HCT116 (cell line): ENCODE data around the gene FBXO8. TPM values are rescaled to one million over a fixed set of nuclear protein-coding genes. Genes with fewer than 3 reads are reported as not detected.

ENCODE experiments used
- ATAC-seq: fragments of 200-7000 bp; cut with Tn5 transposase; 2 replicates; pipeline ENCODE4 v1.9.1; 2020; ENCODE audit warnings: mild to moderate bottlenecking, moderate library complexity
- BruUV-seq: library from RNA; stranded (reverse); fragments of 400-500 nt; replicated peaks from 2 replicates; lab custom pipeline; 2021; lab: Mats Ljungman, UMichigan
- CTCF ChIA-PET: fragments of 300-600 bp; sonication (Branson Sonifier 250); formaldehyde crosslinking; loops from one replicate; lab custom pipeline; 2021; ENCODE audit warnings: antibody characterized with exemption; lab: Charles Lee
- POLR2A ChIA-PET: fragments of 300-600, 350-600 bp; sonication (Branson Sonifier 250); formaldehyde crosslinking; loops from one replicate; lab custom pipeline; 2021; ENCODE audit warnings: antibody characterized with exemption; lab: Charles Lee
- RAD21 ChIA-PET, 2 experiments: fragments of 300-600 bp; sonication (Branson Sonifier 250); formaldehyde crosslinking; loops; one replicate each; lab custom pipeline; 2023; ENCODE audit warnings: low total read pairs in 2 of 2; ENCODE audit not compliant: uncharacterized antibody in 2 of 2, unreplicated experiment in 2 of 2, low non-redundant PET in 1 of 2; lab: Charles Lee
- DNase-seq: peaks from one replicate; pipeline ENCODE4 v3.0.0-alpha.2; 2010; ENCODE audit warnings: low read depth, low spot score
- H2AFZ ChIP-seq: fragments of 200-600 bp; shearing (Covaris generic), sonication (generic); 2 replicates; pipeline ENCODE4 v1.6.1; 2017; ENCODE audit warnings: low read depth, mixed run types, mixed read lengths, antibody characterized with exemption, low read length; ENCODE audit not compliant: poor library complexity, severe bottlenecking
- H3K27ac ChIP-seq: 2 replicates; pipeline ENCODE4 v1.5.1; 2012; ENCODE audit warnings: low read depth, low read length
- H3K27me3 ChIP-seq: fragments of 200-600 bp; sonication (generic); 2 replicates; pipeline ENCODE4 v1.6.1; 2016; ENCODE audit warnings: mixed run types, low read length, mixed read lengths; ENCODE audit not compliant: insufficient read depth
- H3K36me3 ChIP-seq, 2 experiments: fragments of 200-500 bp in 1 of 2; fragments of 200-600 bp in 1 of 2; sonication (Bioruptor generic) in 1 of 2; sonication (generic) in 1 of 2; 2 replicates each; pipeline versions ENCODE4 v1.5.1 to v1.6.1; 2014 to 2016; ENCODE audit warnings: low read length in 2 of 2, inconsistent platforms in 1 of 2, mixed read lengths in 1 of 2, mixed run types in 1 of 2; ENCODE audit not compliant: insufficient read depth in 2 of 2, control insufficient read depth in 1 of 2
- H3K4me1 ChIP-seq, 2 experiments: fragments of 200-600 bp in 1 of 2; sonication (generic) in 1 of 2; 2 replicates each; pipeline versions ENCODE4 v1.5.1 to v1.6.1; 2012 to 2017; ENCODE audit warnings: low read length in 2 of 2, inconsistent platforms in 1 of 2, mild to moderate bottlenecking in 1 of 2, mixed read lengths in 1 of 2, mixed run types in 1 of 2, moderate library complexity in 1 of 2; ENCODE audit not compliant: insufficient read depth in 2 of 2, control insufficient read depth in 1 of 2
- H3K4me2 ChIP-seq: fragments of 200-600 bp; sonication (generic); 2 replicates; pipeline ENCODE4 v1.6.1; 2017; ENCODE audit warnings: mixed run types, low read length, mixed read lengths
- H3K4me3 ChIP-seq, 2 experiments: fragments of 200-600 bp in 1 of 2; sonication (generic) in 1 of 2; replicated peaks in 1 of 2; 2 replicates each; pipeline ENCODE4 v1.5.1; 2011 to 2016; ENCODE audit warnings: low read length in 2 of 2, control low read depth in 1 of 2, low read depth in 1 of 2, mild to moderate bottlenecking in 1 of 2, mixed read lengths in 1 of 2, mixed run types in 1 of 2
- H3K79me2 ChIP-seq: fragments of 200-600 bp; sonication (generic); 2 replicates; pipeline ENCODE4 v1.6.1; 2017; ENCODE audit warnings: mild to moderate bottlenecking, mixed run types, low read length, moderate library complexity, mixed read lengths; ENCODE audit not compliant: insufficient read depth
- H3K9ac ChIP-seq: fragments of 200-600 bp; sonication (generic); 2 replicates; pipeline ENCODE4 v1.6.1; 2016; ENCODE audit warnings: low read length, mixed read lengths
- H3K9me2 ChIP-seq: fragments of 200-600 bp; sonication (generic), shearing (Covaris generic); 2 replicates; pipeline ENCODE4 v1.6.1; 2017; ENCODE audit warnings: mixed run types, mild to moderate bottlenecking, moderate library complexity; ENCODE audit not compliant: insufficient read depth
- H3K9me3 ChIP-seq, 2 experiments: fragments of 200-500 bp in 1 of 2; fragments of 200-600 bp in 1 of 2; sonication (Bioruptor generic) in 1 of 2; sonication (generic) in 1 of 2; 2 replicates each; pipeline ENCODE4 v1.6.1; 2014 to 2017; ENCODE audit warnings: low read length in 2 of 2, mixed read lengths in 2 of 2, inconsistent platforms in 1 of 2, low read depth in 1 of 2, mild to moderate bottlenecking in 1 of 2, mixed run types in 1 of 2, moderate library complexity in 1 of 2; ENCODE audit not compliant: control insufficient read depth in 1 of 2, insufficient read depth in 1 of 2
- H4K20me1 ChIP-seq: fragments of 200-600 bp; sonication (generic), shearing (Covaris generic); 2 replicates; pipeline ENCODE4 v1.6.1; 2017; ENCODE audit warnings: mixed run types, mild to moderate bottlenecking, moderate library complexity; ENCODE audit not compliant: insufficient read depth
- EGR1 ChIP-seq: IDR thresholded peaks from 2 replicates; pipeline ENCODE4 v1.6.1; 2012; ENCODE audit warnings: low read depth
- FOSL1 ChIP-seq: IDR thresholded peaks from 2 replicates; pipeline ENCODE4 v1.6.1; 2012; ENCODE audit warnings: low read depth
- JUND ChIP-seq: IDR thresholded peaks from 2 replicates; pipeline ENCODE4 v1.6.1; 2012
- TCF7L2 ChIP-seq: IDR thresholded peaks from 2 replicates; pipeline ENCODE4 v1.7.0; 2011; ENCODE audit warnings: borderline replicate concordance, inconsistent platforms; ENCODE audit not compliant: insufficient read depth, insufficient read length; ENCODE audit errors: extremely low read depth
- YY1 ChIP-seq: IDR thresholded peaks from 2 replicates; pipeline ENCODE4 v1.6.1; 2011; ENCODE audit warnings: low read length, low read depth, moderate library complexity, mild to moderate bottlenecking; ENCODE audit not compliant: insufficient replicate concordance; ENCODE audit errors: extremely low read depth
- ZFX ChIP-seq: fragments of 450-650 bp; IDR thresholded peaks from 2 replicates; pipeline ENCODE4 v1.6.1; 2017
- ZNF274 ChIP-seq: fragments of 200-500 bp; sonication (Bioruptor generic); IDR thresholded peaks from 2 replicates; pipeline ENCODE4 v1.6.1; 2014; ENCODE audit warnings: mild to moderate bottlenecking, low read depth, low read length, inconsistent platforms
- intact Hi-C: fragments of 100-400 bp; cut with micrococcal nuclease; formaldehyde crosslinking; loops from 2 replicates; pipeline ENCODE4 v1.10.0; 2022
- total RNA-seq: library from RNA; stranded (reverse); gene quantifications from one replicate; pipeline ENCODE4 v1.2.1, GENCODE V29; 2021; ENCODE audit not compliant: unreplicated experiment
- TF ChIP-seq, protein P1 (sequence below): IDR thresholded peaks from 2 replicates; pipeline ENCODE4 v1.6.1; 2012
- TF ChIP-seq, protein P2 (sequence below): IDR thresholded peaks from 2 replicates; pipeline ENCODE4 v1.6.1; 2011; ENCODE audit warnings: mild to moderate bottlenecking, low read length, moderate library complexity; ENCODE audit not compliant: insufficient replicate concordance; ENCODE audit errors: extremely low read depth

FBXO8 gene
- total RNA-seq, 1 experiment from 2014 or later, result 13.0 TPM

DNA sequence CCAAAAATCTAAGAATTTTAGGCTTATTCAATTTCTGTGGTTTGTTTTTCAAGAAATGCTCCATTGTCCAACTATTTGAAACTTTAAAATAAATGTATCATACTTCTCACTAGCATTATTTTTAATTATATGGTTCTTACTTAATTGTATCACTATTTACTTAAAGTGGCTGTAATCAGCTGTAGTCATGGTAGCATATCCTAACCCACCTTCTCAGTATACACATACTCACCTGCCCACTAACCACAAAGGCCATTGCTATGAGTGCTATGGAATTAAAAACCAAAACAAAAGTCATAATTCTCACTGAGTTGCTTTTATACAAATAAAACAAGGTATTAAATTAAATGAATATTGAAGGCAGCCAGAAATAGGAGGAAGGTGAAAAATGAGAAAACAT is 5.0 kb downstream of the FBXO8 start (continued):
- TF ChIP-seq, protein P1, sequence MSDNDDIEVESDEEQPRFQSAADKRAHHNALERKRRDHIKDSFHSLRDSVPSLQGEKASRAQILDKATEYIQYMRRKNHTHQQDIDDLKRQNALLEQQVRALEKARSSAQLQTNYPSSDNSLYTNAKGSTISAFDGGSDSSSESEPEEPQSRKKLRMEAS, result no peak
- no peak for TF ChIP-seq TCF7L2
- TF ChIP-seq, all 23 proteins: peak for 0

DNA sequence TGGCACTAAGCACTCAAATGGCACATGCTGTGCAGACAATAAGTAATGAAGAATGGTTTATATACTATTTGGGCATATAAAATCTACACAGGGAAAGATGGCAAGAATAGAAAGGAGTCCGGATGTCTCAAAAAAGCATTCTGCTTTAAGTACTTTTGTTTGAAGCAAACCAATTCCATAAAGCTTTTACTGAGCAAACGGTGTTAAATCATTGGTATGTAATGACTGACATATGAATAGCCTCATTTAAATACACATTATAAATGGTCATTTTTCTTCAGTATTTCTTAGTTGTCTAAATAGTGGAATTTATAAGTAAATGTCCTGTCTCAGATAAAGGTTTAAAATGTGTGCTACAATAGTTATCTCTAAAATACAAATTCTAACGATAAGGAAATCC is 6.0 kb downstream of the FBXO8 start:
- peaks cover 11% of the 10 kb centered on the region; the same call in 1 of the 2 replicates for H3K79me2 ChIP-seq
- RAD21 ChIA-PET, result no interaction called here
- H3K4me3 ChIP-seq, result no peak overlapping the region
- H3K9me3 ChIP-seq, result no peaks in the 10 kb centered on the region
- BruUV-seq, result no TSS peak
- CTCF ChIA-PET, result no interaction called here
- no peak overlapping the region for H3K4me2 ChIP-seq
- no peaks in the 10 kb centered on the region for H4K20me1 ChIP-seq
- H2AFZ ChIP-seq, result no peak overlapping the region
- H3K27ac ChIP-seq, result no peak overlapping the region
- TF ChIP-seq YY1, result no peak
- TF ChIP-seq ZNF274, result no peak
- TF ChIP-seq ZFX, result no peak
- TF ChIP-seq EGR1, result no peak
- TF ChIP-seq JUND, result no peak
- TF ChIP-seq, protein P2, sequence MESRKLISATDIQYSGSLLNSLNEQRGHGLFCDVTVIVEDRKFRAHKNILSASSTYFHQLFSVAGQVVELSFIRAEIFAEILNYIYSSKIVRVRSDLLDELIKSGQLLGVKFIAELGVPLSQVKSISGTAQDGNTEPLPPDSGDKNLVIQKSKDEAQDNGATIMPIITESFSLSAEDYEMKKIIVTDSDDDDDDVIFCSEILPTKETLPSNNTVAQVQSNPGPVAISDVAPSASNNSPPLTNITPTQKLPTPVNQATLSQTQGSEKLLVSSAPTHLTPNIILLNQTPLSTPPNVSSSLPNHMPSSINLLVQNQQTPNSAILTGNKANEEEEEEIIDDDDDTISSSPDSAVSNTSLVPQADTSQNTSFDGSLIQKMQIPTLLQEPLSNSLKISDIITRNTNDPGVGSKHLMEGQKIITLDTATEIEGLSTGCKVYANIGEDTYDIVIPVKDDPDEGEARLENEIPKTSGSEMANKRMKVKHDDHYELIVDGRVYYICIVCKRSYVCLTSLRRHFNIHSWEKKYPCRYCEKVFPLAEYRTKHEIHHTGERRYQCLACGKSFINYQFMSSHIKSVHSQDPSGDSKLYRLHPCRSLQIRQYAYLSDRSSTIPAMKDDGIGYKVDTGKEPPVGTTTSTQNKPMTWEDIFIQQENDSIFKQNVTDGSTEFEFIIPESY, result no peak
- TF ChIP-seq, protein P1, result no peak
- TF ChIP-seq FOSL1, result no peak
- H3K4me1 ChIP-seq, result peaks cover 0 to 3% of the 10 kb centered on the region in 2 experiments; a peak in 1 of 4 replicates
- POLR2A ChIA-PET, result no interaction called here
- ATAC-seq (no peak), DNase-seq (no peak)
- no peak overlapping the region for H3K9ac ChIP-seq
- H3K36me3 ChIP-seq, result no peaks in the 10 kb centered on the region
- no peaks in the 10 kb centered on the region for H3K27me3 ChIP-seq
- intact Hi-C loops, result no loop called here
- no peaks in the 10 kb centered on the region for H3K9me2 ChIP-seq
